HUES64 (cell line): ENCODE results near the gene SEC22A.

Experiments used
- H3K27ac ChIP-seq: 2 replicates; pipeline ENCODE4 v1.7.0; 2013; ENCODE audit warnings: low read depth, low read length, inconsistent platforms
- H3K27me3 ChIP-seq: 2 replicates; pipeline ENCODE4 v1.6.1; 2013; ENCODE audit warnings: mild to moderate bottlenecking, low read length; ENCODE audit not compliant: insufficient read depth
- H3K36me3 ChIP-seq: 2 replicates; pipeline ENCODE4 v1.6.1; 2013; ENCODE audit warnings: mild to moderate bottlenecking, low read length; ENCODE audit not compliant: insufficient read depth
- H3K4me1 ChIP-seq: 2 replicates; pipeline ENCODE4 v1.6.1; 2013; ENCODE audit warnings: mild to moderate bottlenecking, low read length, moderate library complexity; ENCODE audit not compliant: insufficient read depth
- H3K4me3 ChIP-seq: 2 replicates; pipeline ENCODE4 v1.5.1; 2013; ENCODE audit warnings: mild to moderate bottlenecking, low read length, moderate library complexity
- H3K9ac ChIP-seq: 2 replicates; pipeline ENCODE4 v1.6.1; 2013; ENCODE audit warnings: mild to moderate bottlenecking, low read depth, low read length
- H3K9me3 ChIP-seq: 2 replicates; pipeline ENCODE4 v1.6.1; 2013; ENCODE audit warnings: low read depth, low read length; ENCODE audit not compliant: insufficient read depth
- WGBS: fragments of 150-250, 120-280 bp; methylation state at CpG from one replicate; pipeline ENCODE4 v1.1.7; 2013; ENCODE audit warnings: missing lambda C conversion rate; 5-methylcytosine and 5-hydroxymethylcytosine counted together

Gene SEC22A

GRCh38 chr3:123310186-123310585 lies 108.4 kb downstream of the SEC22A start:
- Histone ChIP-seq H3K9ac (no peak overlapping the region), H3K9me3 (no peaks in the 10 kb centered on the region), H3K27me3 (no peaks in the 10 kb centered on the region), H3K4me3 (no peak overlapping the region), H3K36me3 (no peaks in the 10 kb centered on the region), H3K27ac (no peak overlapping the region), H3K4me1 (peaks cover 34% of the 10 kb centered on the region)
- WGBS, result 91% methylated on average over 8 of the region's 8 CpGs

GRCh38 chr3:123310741-123311140 lies 109.0 kb downstream of the SEC22A start:
- no peak overlapping the region for H3K4me3 ChIP-seq
- H3K36me3 ChIP-seq, result no peaks in the 10 kb centered on the region
- no peaks in the 10 kb centered on the region for H3K27me3 ChIP-seq
- 78% methylated on average over 6 of the region's 6 CpGs for WGBS
- no peaks in the 10 kb centered on the region for H3K9me3 ChIP-seq
- no peak overlapping the region for H3K9ac ChIP-seq
- H3K4me1 ChIP-seq, result peaks cover 38% of the 10 kb centered on the region
- no peak overlapping the region for H3K27ac ChIP-seq

DNA sequence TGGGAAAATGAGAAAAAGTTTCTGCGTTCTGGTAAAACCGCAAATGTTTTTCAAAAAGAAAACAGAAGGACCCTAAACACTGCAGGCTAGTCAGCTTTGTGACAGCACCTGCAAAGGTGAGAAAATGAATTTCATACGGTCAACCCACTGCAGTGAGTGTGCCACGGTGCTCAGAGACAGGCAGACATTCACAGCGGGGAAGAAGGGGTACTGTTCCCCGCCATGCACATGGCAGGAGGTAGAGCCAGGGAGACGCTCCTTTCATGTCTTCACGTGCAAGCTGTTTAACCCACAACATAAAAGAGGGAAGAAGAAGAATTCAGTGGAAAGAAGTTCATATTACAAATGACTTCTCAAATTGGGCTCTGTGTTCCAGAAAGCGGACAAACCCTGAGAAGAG lies 109.5 kb downstream of the SEC22A start:
- H3K9me3 ChIP-seq, result no peaks in the 10 kb centered on the region
- WGBS, result 71% methylated on average over 9 of the region's 9 CpGs
- H3K9ac ChIP-seq, result no peak overlapping the region
- H3K4me3 ChIP-seq, result no peak overlapping the region
- H3K27ac ChIP-seq, result no peak overlapping the region
- no peaks in the 10 kb centered on the region for H3K36me3 ChIP-seq
- no peaks in the 10 kb centered on the region for H3K27me3 ChIP-seq
- peaks cover 43% of the 10 kb centered on the region for H3K4me1 ChIP-seq

DNA sequence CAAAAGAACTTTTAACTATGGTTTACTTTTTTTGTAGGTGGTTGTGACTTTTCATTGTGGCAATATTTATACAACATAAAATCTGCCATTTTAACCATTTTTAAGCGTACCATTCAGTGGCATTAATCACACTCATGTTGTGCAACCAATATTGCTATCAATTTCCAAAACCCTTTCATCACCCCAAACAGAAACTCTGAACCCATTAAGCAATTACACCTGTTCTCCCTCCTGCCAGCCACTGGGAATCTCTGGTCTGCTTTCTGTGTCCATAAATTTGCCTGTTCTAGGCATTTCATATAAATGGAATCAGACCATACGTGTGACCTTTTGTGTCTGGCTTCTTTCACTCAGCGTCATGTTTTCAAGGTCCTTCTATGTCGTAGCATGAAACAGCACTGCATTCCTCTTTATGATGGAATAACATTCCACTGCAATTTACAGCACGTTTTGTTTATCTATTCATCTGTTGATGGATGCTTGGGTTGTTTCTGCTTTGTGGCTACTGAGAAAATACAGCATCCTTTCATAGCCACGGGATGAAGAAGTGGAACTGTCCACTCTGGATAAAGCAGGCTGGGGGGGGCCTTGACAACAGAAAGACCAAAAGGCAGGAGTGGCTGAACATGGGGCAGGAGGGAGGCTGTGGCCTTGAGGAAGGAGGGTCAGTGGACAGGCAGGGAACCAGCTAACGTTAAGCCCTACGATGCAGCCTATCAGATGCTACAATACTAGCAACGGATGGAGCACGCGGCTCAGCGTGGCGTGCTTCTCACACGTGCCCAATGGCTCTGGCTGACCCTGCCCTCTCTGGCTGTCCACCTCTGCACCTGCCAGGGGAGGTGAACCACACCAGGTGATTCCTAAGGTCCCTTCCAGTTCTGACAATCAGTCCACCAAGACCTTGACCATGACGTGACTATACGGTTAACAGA lies 110.9 kb downstream of the SEC22A start:
- H3K4me3 ChIP-seq, result no peak overlapping the region
- no peak overlapping the region for H3K9ac ChIP-seq
- WGBS, result 92% methylated on average over 16 of the region's 16 CpGs
- H3K27me3 ChIP-seq, result no peaks in the 10 kb centered on the region
- peaks cover 51% of the 10 kb centered on the region for H3K4me1 ChIP-seq
- H3K36me3 ChIP-seq, result no peaks in the 10 kb centered on the region
- no peak overlapping the region for H3K27ac ChIP-seq
- no peaks in the 10 kb centered on the region for H3K9me3 ChIP-seq

DNA sequence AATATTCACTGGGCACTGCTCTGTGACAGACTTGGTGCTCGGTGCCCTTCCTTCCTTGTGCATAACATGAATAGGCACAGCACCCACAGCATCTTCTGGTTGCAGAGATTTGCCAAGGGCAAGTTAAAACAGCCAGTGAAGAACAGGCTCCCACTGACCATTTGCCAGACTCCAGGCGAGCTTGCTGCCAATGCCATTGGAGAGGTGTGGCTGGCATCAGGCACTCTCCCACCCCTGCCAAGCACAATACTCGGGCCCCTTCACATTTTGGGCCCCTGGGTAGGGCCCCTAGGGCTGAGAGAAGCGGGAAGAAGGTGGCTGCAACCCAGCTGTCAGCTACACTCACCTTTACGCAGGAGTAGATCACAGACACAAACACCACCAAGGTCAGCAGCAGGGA lies 112.1 kb downstream of the SEC22A start:
- peak overlapping the region; percentile 88 for H3K27ac ChIP-seq
- peak overlapping the region; percentile 24 for H3K4me3 ChIP-seq
- peaks cover 51% of the 10 kb centered on the region for H3K4me1 ChIP-seq
- H3K36me3 ChIP-seq, result no peaks in the 10 kb centered on the region
- H3K27me3 ChIP-seq, result no peaks in the 10 kb centered on the region
- no peaks in the 10 kb centered on the region for H3K9me3 ChIP-seq
- 91% methylated on average over 5 of the region's 5 CpGs for WGBS
- H3K9ac ChIP-seq, result peak overlapping the region; percentile 23

DNA sequence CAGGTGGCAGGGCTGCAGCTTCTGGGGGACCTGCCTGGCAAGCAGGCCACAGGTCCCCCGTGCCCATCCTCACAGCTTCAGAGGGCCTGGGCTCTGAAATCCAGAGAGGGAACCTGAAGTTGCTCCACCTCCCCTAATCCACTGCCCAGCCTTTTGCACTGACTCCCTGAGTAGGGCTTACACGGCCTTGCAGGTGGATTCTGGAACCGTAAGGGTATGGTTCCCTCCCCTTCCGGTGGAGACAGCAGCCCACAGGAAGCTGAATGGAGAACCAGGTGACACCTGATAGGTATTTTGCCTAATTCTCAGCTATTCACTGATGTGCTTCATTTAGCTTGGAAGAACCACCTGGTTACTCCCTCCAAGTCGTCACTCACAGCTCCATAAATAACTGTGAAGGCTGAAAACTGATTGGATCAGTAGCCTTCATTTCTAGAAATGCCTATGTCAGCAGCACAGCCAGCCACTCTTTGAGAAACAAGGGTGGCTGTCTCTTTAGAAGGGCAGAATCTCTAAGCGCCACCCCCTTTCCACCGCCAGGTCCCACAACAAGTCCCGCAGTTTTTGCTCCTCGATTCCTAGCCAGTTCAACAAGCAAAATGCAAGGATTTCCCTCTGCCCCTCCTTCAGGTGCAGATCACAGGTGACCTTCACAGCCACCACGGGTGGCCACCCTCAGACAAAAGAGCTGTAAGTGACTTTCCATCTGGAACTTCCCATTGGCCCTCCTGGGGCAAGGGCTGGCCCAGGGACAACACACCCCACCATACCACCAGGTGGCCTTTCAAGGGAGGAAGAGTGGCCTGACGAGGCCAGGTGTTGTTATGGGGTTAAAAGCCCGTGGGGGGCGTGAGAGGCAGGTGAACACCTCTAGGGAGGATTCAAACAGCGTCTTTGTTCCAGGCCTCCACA lies 112.9 kb downstream of the SEC22A start:
- Histone ChIP-seq H3K9ac (peak overlapping the region; percentile 53), H3K36me3 (no peaks in the 10 kb centered on the region), H3K9me3 (no peaks in the 10 kb centered on the region), H3K27me3 (no peaks in the 10 kb centered on the region), H3K4me3 (peak overlapping the region; percentile 24), H3K27ac (peak overlapping the region; percentile 88), H3K4me1 (peaks cover 55% of the 10 kb centered on the region)
- 27% methylated on average over 14 of the region's 14 CpGs for WGBS

- H3K27ac ChIP-seq, result peak overlapping the region; percentile 88
- no peaks in the 10 kb centered on the region for H3K9me3 ChIP-seq
- H3K9ac ChIP-seq, result peak overlapping the region; percentile 53
- H3K4me3 ChIP-seq, result no peak overlapping the region
- H3K36me3 ChIP-seq, result no peaks in the 10 kb centered on the region
- peaks cover 61% of the 10 kb centered on the region for H3K4me1 ChIP-seq
- 19% methylated on average over 4 of the region's 4 CpGs for WGBS
- H3K27me3 ChIP-seq, result no peaks in the 10 kb centered on the region
Observed at GRCh38 chr3:123315271-123315595, 113.5 kb downstream of the SEC22A start.

GRCh38 chr3:123317716-123318115 lies 116.0 kb downstream of the SEC22A start:
- WGBS, result 95% methylated on average over 14 of the region's 14 CpGs
- no peaks in the 10 kb centered on the region for H3K9me3 ChIP-seq
- no peaks in the 10 kb centered on the region for H3K36me3 ChIP-seq
- H3K27ac ChIP-seq, result no peak overlapping the region
- peaks cover 43% of the 10 kb centered on the region for H3K4me1 ChIP-seq
- no peak overlapping the region for H3K9ac ChIP-seq
- no peak overlapping the region for H3K4me3 ChIP-seq
- H3K27me3 ChIP-seq, result no peaks in the 10 kb centered on the region

DNA sequence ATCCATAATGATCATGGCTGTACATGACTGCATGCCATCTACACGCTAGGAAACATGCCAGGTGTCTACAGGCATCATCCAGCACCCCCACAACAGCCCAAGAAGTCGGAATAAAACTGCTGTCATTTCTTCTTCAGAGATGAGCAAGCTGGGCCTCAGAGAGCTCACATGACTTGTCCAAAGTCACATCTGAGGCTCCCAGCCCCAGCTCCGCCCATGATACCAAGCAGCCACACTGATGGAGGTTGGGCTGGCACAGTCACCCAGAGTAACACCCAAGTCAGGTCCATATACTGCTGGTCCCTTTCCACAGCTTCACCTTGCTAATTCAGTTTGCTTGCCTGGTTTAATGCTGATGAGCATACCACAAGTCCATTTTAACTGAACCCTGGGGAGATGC lies 116.6 kb downstream of the SEC22A start:
- no peak overlapping the region for H3K27ac ChIP-seq
- 77% methylated on average over 3 of the region's 3 CpGs for WGBS
- H3K36me3 ChIP-seq, result no peaks in the 10 kb centered on the region
- no peak overlapping the region for H3K4me3 ChIP-seq
- no peak overlapping the region for H3K9ac ChIP-seq
- no peaks in the 10 kb centered on the region for H3K9me3 ChIP-seq
- no peaks in the 10 kb centered on the region for H3K27me3 ChIP-seq
- peaks cover 42% of the 10 kb centered on the region for H3K4me1 ChIP-seq

DNA sequence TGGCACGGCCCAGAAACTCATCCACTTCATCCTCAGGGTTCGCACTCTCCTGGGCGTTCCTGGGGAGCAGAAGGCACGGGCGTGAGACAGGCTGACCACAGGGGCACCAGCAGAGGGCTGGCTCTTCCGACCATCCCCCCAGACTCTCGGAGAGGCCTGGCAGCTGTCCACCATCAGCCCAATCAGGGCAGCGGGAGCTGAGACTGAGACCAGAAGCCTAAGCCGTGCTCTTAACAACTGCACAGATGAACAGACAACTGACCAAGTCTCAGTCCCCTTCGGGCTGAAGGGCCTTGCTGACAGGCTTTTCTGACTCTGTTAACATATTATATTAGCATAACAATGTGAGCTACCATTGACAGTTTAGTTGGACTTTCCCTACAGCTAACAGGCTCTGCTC lies 118.0 kb downstream of the SEC22A start:
- no peaks in the 10 kb centered on the region for H3K27me3 ChIP-seq
- no peak overlapping the region for H3K4me3 ChIP-seq
- H3K27ac ChIP-seq, result no peak overlapping the region
- no peaks in the 10 kb centered on the region for H3K9me3 ChIP-seq
- no peak overlapping the region for H3K9ac ChIP-seq
- peaks cover 29% of the 10 kb centered on the region for H3K4me1 ChIP-seq
- no peaks in the 10 kb centered on the region for H3K36me3 ChIP-seq
- 25% methylated on average over 10 of the region's 10 CpGs for WGBS

GRCh38 chr3:123320221-123320620 lies 118.5 kb downstream of the SEC22A start:
- Histone ChIP-seq H3K27me3 (no peaks in the 10 kb centered on the region), H3K4me1 (peaks cover 29% of the 10 kb centered on the region), H3K9me3 (no peaks in the 10 kb centered on the region), H3K9ac (no peak overlapping the region), H3K4me3 (no peak overlapping the region), H3K36me3 (no peaks in the 10 kb centered on the region), H3K27ac (no peak overlapping the region)
- WGBS, result 89% methylated on average over 5 of the region's 5 CpGs
